Ecto neural progenitor cell (in vitro differentiated cells): ENCODE measurements around the gene BAIAP3.
"Not testable (repeated sequence)": the region's sequence is repeated elsewhere in the genome, so short reads cannot be mapped to it uniquely, and the experiment has no call there.

Experiments used
- DNase-seq: peaks from one replicate; pipeline ENCODE4 v3.0.0-alpha.2; 2018; ENCODE audit warnings: low spot score

The BAIAP3 gene

GRCh38 chr16:1333149-1333812 lies at the start of gene BAIAP3:
TSS of gene BAIAP3 (plus strand) at chr16:1333645. CDS start at chr16:1338550, 4,905 bp downstream.
- peak; percentile 84 for DNase-seq

- no peak for DNase-seq
Observed at GRCh38 chr16:1283996-1284616, 49.3 kb upstream of the BAIAP3 start.

- DNase-seq: no peak
Observed at GRCh38 chr16:1285669-1286512, 47.6 kb upstream of the BAIAP3 start.

- DNase-seq: no peak
Observed at GRCh38 chr16:1286513-1287094, 46.8 kb upstream of the BAIAP3 start.

GRCh38 chr16:1287982-1288670 lies 45.3 kb upstream of the BAIAP3 start:
- DNase-seq: no peak

GRCh38 chr16:1288813-1289476 lies 44.5 kb upstream of the BAIAP3 start:
- DNase-seq: peak; percentile 63

GRCh38 chr16:1289477-1289866 lies 44.0 kb upstream of the BAIAP3 start:
- DNase-seq: no peak

- no peak for DNase-seq
Observed at GRCh38 chr16:1290063-1290501, 43.4 kb upstream of the BAIAP3 start.

- DNase-seq: no peak
Observed at GRCh38 chr16:1290860-1291575, 42.4 kb upstream of the BAIAP3 start.

- DNase-seq: no peak
Observed at GRCh38 chr16:1291576-1291974, 41.9 kb upstream of the BAIAP3 start.

GRCh38 chr16:1292208-1292607 lies 41.2 kb upstream of the BAIAP3 start:
- not testable (repeated sequence) for DNase-seq

- not testable (repeated sequence) for DNase-seq
Observed at GRCh38 chr16:1292808-1293207, 40.6 kb upstream of the BAIAP3 start.

GRCh38 chr16:1293921-1294656 lies 39.4 kb upstream of the BAIAP3 start:
- no peak for DNase-seq

GRCh38 chr16:1295465-1295864 lies 38.0 kb upstream of the BAIAP3 start:
- no peak for DNase-seq

- not testable (repeated sequence) for DNase-seq
Observed at GRCh38 chr16:1296688-1297017, 36.8 kb upstream of the BAIAP3 start.

- no peak for DNase-seq
Observed at GRCh38 chr16:1297018-1297696, 36.3 kb upstream of the BAIAP3 start.

GRCh38 chr16:1298406-1298805 lies 35.0 kb upstream of the BAIAP3 start:
- no peak for DNase-seq

GRCh38 chr16:1299012-1299867 lies 34.2 kb upstream of the BAIAP3 start:
- no peak for DNase-seq

GRCh38 chr16:1299868-1300203 lies 33.6 kb upstream of the BAIAP3 start:
- DNase-seq: no peak
